GM19328 (cell line): Measurements from ENCODE around the gene MYH15.

ENCODE experiments used
- ATAC-seq: cut with Tn5 transposase; IDR thresholded peaks from one replicate; pipeline ENCODE4 v1.9.1; 2021; ENCODE audit warnings: mild to moderate bottlenecking, moderate library complexity; ENCODE audit not compliant: unreplicated experiment

The MYH15 gene

DNA sequence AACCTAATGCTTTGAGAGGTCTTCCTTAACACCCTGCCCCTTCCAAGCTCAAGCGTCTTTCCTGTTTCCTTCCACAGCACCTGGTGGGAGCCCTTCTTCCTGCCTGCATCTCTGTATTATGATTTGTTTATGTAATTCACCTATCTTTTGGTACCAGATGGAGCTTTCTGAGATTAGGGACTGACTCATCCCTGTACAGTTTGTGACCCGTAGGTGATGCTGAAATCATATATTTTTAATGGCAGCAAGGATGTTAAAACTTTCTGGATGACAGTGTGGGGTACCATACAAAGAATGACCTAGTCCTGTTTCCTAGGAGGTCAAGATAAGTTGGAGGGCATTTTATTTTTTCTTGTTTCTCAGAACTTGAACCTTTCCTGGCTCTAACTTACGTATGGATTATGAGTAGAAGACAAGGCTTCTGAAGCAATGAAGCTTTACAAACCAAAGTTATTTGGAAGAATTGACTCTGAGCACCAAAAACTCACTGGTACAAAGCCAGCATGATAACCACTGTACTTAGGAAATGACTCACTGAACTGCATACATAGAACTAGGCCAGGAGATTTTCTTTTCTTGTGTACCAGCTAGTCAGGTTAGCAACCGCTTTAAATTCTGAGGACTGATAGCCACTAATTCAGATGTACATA lies 167.4 kb downstream of the MYH15 start:
- no peak for ATAC-seq

DNA sequence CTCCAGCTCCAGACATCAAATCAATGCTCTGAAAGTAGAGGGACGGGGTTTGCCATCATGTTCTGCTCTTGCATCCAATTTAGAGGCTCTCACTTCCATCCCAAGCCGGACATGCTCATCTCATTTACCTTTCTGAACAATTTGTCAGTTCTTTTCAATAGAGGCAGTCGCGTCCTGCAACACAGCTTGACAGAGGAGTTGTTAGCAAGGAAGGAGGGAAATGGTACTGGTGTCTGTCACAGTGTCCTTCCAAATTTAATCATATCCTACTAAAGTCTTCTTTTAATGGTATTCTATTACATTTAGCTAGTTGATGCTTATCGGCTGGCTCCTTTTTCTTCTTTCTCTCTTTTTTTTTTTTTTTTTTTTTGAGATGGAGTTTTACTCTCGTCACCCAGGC lies 168.5 kb downstream of the MYH15 start:
- ATAC-seq = no peak

- no peak for ATAC-seq
These were observed 171.4 kb downstream of the MYH15 start for GRCh38 chr3:108338901-108339545.

DNA sequence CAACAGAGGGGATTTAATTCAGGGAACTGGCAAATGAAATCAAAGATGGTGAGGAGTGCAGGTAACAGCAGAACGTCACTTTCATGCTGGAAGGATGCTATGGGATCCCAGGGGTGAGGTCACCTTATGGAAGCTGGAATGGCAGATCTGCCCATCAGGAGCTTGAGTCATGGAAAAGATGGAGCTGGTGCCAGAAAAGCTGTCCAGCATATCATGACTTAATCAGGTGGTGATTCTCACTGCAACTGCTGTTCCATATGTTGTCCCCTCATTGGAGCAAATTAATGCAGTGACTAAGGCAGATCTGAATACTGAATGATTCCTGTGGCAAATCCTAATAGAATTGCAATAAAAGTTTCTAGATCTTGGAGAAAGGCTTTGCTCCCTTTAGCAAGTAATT lies 175.7 kb downstream of the MYH15 start:
- ATAC-seq = no peak

GRCh38 chr3:108333961-108334360 lies 176.4 kb downstream of the MYH15 start:
- no peak for ATAC-seq

GRCh38 chr3:108331792-108332191 lies 178.6 kb downstream of the MYH15 start:
- no peak for ATAC-seq
